HG03520 (cell line): ENCODE data around the gene AK5.
"Not testable (repeated sequence)": the region's sequence is repeated elsewhere in the genome, so short reads cannot be mapped to it uniquely, and the experiment has no call there.

Source experiments
- ATAC-seq: cut with Tn5 transposase; IDR thresholded peaks from one replicate; pipeline ENCODE4 v1.9.1; 2021; ENCODE audit warnings: mild to moderate bottlenecking, moderate library complexity; ENCODE audit not compliant: unreplicated experiment

The AK5 gene

DNA sequence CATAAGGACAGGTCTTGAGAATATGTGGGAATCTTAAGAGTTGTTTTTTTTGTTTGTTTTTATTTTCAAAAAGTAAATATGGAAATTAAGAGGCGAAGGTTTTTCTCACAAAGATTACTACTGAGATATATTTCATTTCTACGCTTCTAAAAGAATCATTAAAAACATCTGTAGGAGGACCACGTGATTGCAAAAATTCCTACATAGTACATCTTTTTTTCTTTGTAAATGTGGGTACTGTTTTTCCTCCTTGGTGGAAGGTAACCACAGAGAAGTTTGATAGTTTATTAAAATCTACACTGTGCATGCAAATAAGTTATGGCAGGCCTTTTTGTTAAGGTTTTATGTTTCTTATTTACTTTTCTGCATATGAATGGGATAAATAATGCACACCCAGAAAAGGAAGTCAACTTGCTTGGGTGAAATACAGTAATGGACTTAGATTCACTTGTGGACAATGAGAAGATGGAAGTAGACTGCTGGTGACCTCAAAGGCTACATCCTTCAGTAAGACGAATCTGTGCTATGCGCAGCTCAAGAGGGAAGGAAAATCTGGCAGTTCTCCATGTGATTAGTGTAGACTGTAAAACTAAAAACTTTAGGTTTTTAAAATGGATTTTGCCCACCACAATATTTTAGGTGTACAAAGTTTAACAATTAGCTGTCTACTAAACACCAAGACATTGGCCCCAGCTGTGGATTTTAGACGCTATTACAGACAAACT lies 2.0 kb downstream of the AK5 start:
- ATAC-seq = no peak

DNA sequence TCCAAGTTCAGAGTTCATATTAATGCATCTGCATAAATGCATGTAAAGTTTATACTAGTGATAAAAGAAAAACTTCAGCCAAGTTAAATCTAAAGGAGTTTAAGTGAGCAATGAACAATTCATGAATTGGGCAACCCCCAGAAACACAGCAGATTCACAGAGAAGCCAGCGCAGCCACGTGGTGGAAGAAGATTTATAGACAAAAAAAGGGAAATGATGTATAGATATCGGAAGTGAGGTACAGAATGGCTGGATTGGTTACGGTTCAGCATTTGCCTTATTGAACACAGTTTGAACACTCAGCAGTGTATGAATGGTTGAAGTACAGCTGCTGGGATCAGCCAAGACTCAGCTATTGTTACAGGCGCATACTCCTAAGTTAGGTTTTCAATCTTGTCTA lies 5.7 kb downstream of the AK5 start:
- ATAC-seq = no peak

DNA sequence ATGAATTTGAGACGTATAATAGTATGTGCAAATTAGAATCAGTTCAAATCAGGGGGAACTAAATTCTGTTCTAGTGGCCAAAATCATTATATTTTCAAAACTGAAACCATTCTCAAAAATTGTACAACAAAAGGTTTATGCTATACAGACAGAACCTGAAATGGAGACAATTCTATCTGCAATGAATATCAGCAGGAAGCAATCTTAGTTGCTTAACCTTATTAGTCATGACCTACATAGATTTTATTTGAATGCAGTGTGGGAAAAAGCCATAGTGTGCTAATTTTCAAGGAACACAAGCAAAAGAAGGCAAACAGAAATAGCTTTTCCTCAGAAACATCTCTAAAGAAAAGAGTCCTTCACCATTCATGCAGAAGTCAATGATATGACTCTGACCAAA lies 6.5 kb downstream of the AK5 start:
- no peak for ATAC-seq

DNA sequence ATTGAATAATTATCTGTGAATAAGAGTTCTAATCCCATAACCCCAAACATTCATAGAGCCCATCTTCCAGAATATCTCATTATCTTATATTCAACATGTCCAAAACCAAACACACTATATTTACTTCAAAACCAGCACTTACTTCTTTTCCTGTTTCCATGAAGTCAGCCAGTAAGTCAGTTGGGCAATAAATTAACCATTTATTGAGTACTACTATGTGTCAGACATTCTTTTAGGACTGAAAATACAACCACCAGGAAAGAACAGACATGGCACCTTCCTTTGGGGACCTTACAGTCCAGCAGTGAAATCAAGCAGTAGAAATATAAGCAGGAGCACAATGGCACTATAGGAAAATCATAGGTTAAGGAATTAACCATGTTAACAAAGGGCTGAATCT lies 8.8 kb downstream of the AK5 start:
- ATAC-seq = no peak

DNA sequence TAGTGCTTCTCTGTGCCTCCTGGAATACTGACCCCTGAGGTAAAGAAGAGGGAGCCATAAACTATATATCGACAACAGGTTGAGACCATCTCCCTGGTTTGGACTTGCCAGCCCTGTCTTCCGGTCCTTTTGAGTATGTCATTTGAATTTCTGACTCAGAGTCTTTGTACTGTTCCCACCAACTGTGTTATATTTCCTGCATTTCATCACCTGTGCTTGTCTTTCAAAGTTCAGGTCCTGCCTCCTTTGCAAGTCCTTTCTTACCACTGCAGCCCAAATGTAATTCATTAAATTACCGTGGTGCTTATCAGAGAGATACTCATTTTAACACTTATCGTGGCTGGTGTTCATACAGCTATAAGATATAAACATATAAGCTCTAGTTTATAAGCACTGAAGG lies 10.7 kb downstream of the AK5 start:
- ATAC-seq = no peak

DNA sequence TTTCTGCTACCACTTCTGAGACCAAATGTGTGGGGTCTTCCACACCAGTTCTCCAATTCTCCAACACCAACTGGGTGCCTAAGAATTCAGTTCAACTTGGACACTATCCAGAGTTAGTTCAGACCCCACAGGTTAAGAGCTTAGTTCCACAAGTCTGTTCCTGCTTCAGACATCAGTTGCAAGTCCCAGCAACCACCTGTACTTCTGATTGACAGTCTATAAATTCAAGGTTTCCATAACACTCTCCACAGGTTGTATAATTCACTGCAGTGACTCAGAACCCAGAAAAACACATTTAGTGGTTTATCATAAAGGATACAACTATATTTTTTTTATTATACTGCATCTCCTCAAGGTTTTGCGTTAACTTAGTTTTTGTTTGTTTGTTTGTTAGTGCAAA lies 18.7 kb downstream of the AK5 start:
- ATAC-seq = no peak

DNA sequence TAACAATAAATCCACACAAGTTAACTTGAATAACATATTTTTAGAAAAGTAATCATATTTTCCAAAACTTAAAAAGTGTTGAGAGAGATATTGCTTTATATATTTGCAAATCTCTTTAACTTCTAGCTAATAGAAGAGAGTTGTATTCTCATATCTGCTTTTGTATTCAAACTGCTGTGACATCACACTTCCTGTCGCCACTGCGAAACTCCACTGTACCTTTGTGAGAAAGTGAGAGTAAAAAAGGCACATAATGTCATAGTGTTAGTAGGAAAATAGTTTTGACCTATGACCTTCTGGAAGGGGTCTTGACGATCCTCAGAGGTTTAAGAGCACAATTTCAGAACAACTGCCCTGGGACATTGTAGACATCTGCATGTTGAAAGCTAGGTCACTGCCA lies 21.6 kb downstream of the AK5 start:
- no peak for ATAC-seq

DNA sequence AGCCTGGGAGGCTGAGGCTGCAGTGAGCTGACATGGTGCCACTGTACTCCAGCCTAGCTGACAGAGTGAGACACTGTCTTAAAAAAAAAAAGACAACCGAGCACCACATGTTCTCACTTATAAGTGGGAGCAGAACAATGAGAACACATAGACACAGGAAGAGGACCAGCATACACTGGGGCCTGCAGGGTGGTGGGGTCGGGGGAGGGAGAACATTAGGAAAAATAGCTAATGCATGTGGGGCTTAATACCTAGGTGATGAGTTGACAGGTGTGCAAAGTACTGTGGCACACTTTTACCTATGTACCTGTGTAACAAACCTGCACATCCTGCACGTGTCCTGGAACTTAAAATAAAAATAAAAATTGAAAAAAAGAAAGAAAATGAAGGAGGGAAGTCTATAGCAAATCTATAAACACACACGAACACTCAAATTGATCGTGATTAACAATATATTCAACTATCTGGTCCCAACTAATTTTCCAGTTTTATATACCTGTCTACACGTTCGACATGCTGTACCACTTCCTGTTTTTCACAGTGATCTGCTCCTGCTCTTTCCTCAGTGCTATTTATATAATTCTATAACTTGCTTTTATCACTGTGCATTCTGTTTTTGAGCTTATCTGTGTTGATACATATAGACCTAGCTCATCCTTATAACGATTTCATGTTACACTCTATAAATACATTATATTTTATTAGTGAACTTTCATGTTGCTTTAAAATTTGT lies 27.2 kb downstream of the AK5 start:
- ATAC-seq = no peak

DNA sequence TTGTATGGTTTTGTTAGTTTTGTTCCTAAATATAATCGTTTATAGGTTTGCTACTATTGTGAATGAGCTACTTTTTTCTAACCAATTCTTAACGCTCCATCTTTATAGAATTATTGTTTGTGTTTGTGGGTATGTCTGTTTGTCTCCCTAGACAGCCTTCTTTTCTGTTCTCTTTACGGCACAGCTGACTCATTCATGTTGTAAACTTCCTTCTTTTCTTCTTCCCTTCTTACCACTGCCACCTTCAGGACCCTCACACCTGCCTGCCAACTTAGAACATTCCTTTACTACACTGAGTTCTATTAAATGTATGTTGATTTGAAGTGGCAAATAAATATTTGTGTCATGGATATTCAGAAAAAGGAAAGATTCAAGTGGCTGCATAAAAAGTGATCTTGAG lies 29.1 kb downstream of the AK5 start:
- no peak for ATAC-seq

DNA sequence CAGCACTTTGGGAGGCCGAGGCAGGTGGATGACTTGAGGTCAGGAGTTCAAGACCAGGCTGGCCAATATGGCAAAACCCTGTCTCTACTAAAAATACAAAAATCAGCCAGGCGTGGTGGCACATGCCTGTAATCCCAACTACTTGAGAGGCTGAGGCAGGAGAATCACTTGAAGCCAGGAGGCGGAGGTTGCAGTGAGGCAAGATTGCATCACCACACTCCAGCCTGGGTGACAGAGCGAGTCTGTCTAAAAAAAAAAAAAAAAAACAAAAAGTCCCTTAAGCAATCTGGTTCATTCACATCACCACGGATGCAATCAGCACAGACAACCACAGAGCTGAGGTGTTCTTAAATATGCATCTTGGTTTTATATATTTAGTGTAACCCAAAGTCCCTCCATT lies 30.5 kb downstream of the AK5 start:
- not testable (repeated sequence) for ATAC-seq

DNA sequence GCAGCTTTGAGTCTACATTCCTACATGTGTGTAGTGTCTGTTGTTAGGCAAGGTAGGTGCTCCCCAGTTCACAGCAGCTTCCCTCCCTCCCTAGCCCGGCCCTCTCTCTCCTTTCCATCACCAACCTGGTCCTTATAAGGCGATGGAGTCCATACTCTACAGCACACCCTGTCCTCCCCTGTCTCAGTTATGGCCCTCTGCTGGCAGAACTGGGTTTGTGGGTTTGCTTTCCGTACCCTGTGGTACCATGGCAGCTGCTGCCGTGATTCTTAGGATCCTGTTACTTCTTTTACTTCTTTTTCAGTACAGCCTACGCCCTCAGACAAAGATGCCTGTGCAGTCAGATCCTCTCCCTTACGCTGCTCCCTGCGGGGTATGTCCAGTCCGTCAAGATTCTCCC lies 31.7 kb downstream of the AK5 start:
- no peak for ATAC-seq

DNA sequence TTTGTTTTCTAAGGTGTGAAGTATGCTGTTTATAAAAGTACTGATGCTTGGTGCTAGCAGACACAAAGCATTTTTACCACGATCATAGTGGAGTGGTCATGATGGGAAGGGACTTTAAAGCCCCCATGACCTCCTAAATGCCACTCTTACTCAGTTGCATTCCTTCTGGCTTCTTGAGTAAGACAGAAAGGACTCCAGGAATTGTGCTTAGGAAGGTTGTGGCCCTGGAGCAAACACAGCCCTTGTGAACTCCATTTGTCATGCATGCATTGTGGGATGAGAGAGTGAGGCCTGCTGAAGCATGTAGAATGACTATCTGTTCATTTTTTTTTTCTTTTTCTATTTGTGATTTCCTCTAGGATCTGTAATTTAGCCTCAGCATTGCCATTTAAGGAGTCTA lies 34.2 kb downstream of the AK5 start:
- ATAC-seq = no peak

DNA sequence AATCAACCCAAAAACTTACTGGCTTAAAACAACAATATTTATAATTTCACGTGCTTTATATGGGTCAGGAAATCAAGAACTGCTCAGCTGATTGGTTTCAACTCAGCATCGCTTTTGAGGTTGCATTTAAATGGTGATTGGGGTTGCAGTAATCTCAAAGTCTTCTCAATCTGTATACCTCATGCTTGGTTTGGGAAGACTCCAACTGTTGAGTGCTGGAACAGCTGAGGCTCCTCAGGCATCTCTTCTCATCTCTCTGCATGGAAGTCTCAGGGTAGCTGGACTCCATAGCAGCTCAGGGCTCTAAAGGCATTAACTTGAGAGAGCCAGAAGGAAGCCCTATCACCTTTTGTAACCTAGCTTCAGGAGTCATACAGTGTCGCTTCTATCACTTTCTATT lies 35.1 kb downstream of the AK5 start:
- ATAC-seq = no peak

DNA sequence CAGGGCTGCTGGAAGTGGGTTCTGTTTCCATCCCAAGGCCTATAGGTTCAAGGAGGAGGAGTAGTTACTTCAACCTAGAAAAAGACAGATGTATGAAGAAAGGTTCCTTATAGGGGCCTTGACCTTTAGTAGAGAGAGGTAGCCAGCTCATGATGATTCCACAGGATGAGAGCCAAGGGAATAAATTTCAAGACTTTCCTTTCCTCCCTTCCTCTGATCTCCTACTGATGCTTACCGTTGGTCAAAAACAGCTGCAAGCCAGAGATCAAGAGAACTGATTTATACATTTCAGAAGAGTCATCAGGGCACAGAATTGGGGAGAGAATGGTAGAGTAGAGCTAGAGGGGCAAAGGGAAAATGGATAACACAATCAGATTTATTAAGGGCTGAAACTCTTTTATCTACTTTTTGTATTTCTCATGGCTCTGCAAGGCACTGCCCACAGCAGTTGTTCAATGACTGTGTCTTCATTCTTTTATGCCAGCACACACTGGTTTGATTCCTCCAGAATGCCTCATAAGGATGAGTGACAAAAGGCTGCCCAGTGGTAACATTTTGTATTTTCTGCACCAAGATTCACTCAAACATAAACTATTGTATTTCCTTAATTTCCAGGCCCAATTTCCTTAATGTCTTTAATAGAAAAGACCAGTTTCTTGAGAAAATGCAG lies 37.4 kb downstream of the AK5 start:
- no peak for ATAC-seq

DNA sequence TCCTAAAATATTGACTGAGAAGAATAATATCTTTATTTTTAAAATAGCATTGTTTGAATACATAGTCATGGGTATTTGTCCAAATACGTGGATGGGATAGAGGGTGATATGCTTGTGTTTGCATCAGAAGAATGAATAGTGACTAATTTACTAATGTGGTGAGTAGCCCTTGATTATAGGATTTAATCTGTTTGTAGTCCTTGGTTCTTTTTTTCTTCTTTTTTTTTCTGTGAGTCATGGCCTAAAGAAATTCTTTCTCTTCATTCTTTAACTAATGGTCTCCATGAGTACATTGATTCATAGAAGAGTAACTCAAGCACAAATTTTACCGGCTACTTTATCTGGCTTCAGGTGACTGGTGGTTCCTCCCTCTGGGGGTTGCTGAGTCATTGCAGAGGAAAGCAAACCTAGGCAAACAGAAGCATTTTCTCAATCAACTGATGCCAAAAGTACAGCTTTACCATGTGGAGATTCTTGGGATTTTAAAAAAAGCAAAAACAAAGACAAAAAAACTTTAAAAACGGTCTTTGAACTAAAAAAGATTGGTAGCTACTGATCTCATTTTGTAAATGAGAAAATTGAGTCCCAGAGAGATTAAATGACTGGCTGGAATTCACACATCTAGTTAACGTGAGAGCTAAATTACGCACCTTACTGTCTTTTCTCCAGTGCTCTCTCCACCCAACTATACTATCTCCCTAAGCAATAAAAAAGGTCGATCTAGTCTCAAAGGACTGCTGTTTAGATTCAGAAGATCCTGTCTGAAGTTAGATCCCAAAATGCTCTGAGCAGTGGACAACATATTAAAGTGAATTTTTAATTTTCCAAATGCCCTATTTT lies 40.5 kb downstream of the AK5 start:
- no peak for ATAC-seq

DNA sequence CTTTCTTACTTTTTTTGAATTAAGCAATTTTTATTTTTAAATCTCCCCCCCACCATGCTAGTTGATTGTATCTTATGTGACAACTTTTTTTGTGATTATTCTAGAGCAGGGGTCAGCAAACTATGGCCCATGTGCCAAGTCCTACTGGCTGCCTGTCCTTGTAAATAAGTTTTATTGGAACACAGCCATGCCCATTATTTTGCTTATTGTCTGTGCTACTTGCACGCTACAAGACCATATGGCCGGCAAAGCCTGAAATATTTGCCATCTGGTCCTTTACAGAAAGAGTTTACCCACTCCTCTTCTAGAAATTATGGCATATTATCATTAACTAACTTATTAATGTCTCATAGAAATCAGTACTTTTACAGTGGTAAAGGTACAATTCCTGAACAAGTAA lies 51.7 kb downstream of the AK5 start:
- ATAC-seq = no peak

DNA sequence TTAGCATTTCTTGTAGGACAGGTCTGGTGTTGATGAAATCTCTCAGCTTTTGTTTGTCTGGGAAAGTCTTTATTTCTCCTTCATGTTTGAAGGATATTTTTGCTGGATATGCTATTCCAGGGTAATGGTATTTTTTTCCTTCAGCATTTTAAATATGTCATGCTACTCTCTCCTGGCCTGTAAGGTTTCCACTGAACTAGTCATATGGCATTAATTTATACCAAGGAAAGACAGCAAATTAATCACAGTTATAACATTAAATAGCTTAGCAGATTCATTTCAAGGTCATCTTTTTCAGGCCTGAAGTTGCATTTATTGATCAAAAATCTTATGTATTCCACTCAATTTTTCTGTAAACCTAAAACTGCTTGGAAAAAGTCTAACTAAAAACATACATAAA lies 54.9 kb downstream of the AK5 start:
- ATAC-seq = no peak

DNA sequence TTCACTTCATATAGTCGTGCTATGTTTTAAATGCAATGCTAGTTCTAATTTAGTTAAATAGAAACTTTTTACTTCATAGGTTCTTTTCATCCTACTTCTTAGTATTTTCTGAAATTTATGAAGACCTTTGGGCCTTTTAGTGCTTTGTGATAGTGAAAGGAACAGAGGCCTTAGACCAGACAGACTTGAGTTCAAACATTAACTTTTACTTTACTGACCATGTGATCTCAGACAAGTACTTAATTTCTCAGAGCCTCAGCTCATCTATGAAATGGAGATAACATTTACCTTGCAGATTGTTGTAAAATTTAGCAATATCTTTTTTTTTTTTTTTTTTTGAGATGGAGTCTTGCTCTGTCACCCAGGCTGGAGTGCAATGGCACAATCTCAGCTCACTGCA lies 57.5 kb downstream of the AK5 start:
- ATAC-seq = no peak

DNA sequence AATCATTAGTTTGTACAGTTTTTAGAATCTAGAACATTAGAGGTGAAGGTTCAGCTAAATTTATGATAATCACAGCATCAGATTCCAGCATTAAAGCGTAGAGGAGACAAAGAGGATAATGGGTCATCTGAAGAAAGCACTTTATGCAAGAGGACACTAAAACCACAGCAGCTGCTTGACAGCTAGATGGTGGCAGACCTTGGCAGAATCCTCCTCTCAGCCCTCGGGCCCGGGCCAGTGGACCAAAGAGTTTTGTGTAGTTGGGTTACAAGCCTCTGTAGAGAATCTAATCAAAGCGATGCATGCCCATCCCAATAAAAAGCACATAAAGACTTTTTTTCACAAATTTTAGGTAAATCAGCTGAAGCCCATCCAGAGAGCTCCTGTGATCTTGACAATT lies 59.4 kb downstream of the AK5 start:
- no peak for ATAC-seq

DNA sequence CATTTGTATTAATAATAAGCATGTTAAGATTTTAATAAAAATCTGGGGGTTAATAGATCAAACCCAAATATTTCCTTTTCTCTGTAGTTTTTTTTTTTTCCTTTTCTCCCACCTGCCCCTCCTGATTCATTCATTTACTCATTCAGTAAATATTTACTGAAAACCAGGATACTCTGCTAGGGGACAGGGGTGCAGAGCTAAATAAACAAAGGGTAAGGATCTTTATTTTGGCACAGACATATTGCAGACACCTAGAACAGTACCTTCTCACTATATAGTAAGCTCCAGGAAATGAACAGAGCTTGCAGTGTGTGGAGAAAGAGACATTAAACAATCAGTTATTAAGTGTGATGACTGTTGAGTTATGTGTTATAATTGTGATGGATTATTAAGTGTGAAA lies 60.9 kb downstream of the AK5 start:
- ATAC-seq = no peak

DNA sequence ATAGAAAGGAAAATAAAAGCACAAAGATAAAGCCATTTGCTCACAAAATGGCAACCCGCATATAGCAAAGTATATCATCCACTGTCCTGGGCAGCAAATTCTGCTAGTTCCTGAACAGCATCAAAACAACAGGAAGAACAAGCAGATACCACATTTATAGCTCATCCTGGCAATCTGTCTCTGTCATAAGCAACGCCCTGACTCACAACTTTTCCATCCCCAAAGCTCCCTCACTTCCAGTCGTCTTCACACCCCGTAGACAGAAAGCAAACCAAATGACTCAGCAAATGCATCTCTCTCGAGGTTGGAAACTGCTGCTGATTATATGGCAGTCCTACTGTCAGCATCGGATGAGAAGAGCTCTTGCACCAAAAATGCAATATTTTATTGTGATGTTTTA lies 65.8 kb downstream of the AK5 start:
- ATAC-seq = no peak
